Measurements from ENCODE around the gene HYI. TPM values are rescaled to one million over a fixed set of nuclear protein-coding genes. Genes with fewer than 3 reads are reported as not detected.

HYI gene
- total RNA-seq, 3 donors from 2014 or later (not counting 1 experiment from before 2014, with no cell fraction given), result 7.0 to 14.2 (median 8.6) TPM

DNA sequence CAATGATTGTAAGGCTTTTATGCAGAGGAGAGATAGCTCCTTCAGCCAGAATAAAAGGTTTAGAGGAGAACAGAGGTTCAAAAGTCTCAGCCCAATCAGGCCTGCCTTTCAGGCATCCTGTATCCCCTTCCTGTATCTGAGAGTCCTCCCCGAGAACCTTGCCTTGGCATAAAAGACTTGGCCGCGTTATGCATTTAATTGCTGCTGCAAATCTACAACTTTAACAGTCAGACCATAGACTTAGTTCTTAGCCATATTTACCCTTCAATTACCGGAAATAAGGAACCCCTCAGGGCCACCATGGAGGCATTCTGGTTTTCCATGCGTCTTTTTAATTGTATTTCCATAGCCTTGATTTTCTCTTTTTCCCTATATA lies 18.3 kb upstream of the HYI start:
- intact Hi-C loops (cut with micrococcal nuclease), result no loop called here
- Histone ChIP-seq H3K36me3 (ENCODE audit: control insufficient read depth, insufficient read depth, low read length) (no peaks in the 10 kb centered on the region), H3K9me3 (ENCODE audit: control insufficient read depth, insufficient read depth, low read length) (no peaks in the 10 kb centered on the region), H3K27me3 (ENCODE audit: control insufficient read depth, insufficient read depth, low read length) (no peaks in the 10 kb centered on the region), H3K27ac (ENCODE audit: low read length) (no peak overlapping the region), H3K4me3 (ENCODE audit: low read length) (no peak overlapping the region), H3K4me1 (ENCODE audit: control insufficient read depth, insufficient read depth, low read length) (no peaks in the 10 kb centered on the region)
- no peak for TF ChIP-seq CTCF (IDR thresholded peaks at IDR 0.05)
- Mint-ChIP-seq H3K27me3 (ENCODE audit: low read depth in 2 of 2) (peaks cover 0 to 13% of the 10 kb centered on the region in 2 donors), H3K36me3 (no peaks in the 10 kb centered on the region), H3K27ac (no peak overlapping the region), H3K4me3 (no peak overlapping the region), H3K9me3 (no peaks in the 10 kb centered on the region), H3K4me1 (no peaks in the 10 kb centered on the region)
- DNase-seq (no peak), ATAC-seq (no peak)
- WGBS (ENCODE audit: insufficient coverage), result 95% methylated on average over 4 of the region's 5 CpGs

GRCh38 chr1:43469932-43470331 lies 16.2 kb upstream of the HYI start:
- 75% methylated on average over 1 of the region's 1 CpG for WGBS (ENCODE audit: insufficient coverage)
- ATAC-seq (no peak), DNase-seq (no peak)
- intact Hi-C loops (cut with micrococcal nuclease), result no loop called here
- Histone ChIP-seq H3K9me3 (ENCODE audit: control insufficient read depth, insufficient read depth, low read length) (no peaks in the 10 kb centered on the region), H3K27ac (ENCODE audit: low read length) (no peak overlapping the region), H3K27me3 (ENCODE audit: control insufficient read depth, insufficient read depth, low read length) (no peaks in the 10 kb centered on the region), H3K4me3 (ENCODE audit: low read length) (no peak overlapping the region), H3K4me1 (ENCODE audit: control insufficient read depth, insufficient read depth, low read length) (no peaks in the 10 kb centered on the region), H3K36me3 (ENCODE audit: control insufficient read depth, insufficient read depth, low read length) (no peaks in the 10 kb centered on the region)
- Mint-ChIP-seq H3K27ac (no peak overlapping the region), H3K27me3 (ENCODE audit: low read depth in 2 of 2) (peaks cover 0 to 7% of the 10 kb centered on the region in 2 donors), H3K4me3 (no peak overlapping the region), H3K4me1 (no peaks in the 10 kb centered on the region), H3K9me3 (no peaks in the 10 kb centered on the region), H3K36me3 (no peaks in the 10 kb centered on the region)
- TF ChIP-seq CTCF (IDR thresholded peaks at IDR 0.05), result no peak

DNA sequence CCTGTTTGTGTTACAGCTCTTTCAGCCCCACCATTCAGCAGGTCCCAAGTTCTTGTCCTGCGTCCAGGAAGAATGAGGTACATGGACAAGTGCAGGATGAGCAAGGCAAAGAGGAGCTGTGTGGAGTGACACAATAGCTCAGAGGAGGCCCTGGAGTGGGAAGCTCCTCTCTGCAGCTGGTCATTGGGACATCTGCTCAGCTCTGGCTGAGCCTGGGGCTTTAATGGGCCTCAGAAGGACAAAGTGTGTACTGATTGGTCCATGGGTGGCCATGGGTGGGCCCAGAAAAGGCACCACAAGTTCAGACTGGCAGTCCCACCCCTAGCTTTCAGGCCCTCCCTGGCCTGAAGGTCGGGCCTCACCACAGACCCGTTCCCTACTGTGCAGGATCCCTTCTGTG lies 14.7 kb upstream of the HYI start:
- intact Hi-C loops (cut with micrococcal nuclease), result no loop called here
- Mint-ChIP-seq H3K27ac (no peak overlapping the region), H3K9me3 (no peaks in the 10 kb centered on the region), H3K27me3 (ENCODE audit: low read depth in 2 of 2) (peaks cover 0 to 7% of the 10 kb centered on the region in 2 donors), H3K4me3 (no peak overlapping the region), H3K4me1 (no peaks in the 10 kb centered on the region), H3K36me3 (no peaks in the 10 kb centered on the region)
- H3K36me3 ChIP-seq (ENCODE audit: control insufficient read depth, insufficient read depth, low read length), result no peaks in the 10 kb centered on the region
- H3K4me1 ChIP-seq (ENCODE audit: control insufficient read depth, insufficient read depth, low read length), result no peaks in the 10 kb centered on the region
- no peak overlapping the region for H3K4me3 ChIP-seq (ENCODE audit: low read length)
- DNase-seq (no peak), ATAC-seq (no peak)
- whole genome bisulfite sequencing (ENCODE audit: insufficient coverage), result 84% methylated on average over 3 of the region's 3 CpGs
- no peaks in the 10 kb centered on the region for H3K27me3 ChIP-seq (ENCODE audit: control insufficient read depth, insufficient read depth, low read length)
- TF ChIP-seq CTCF (IDR thresholded peaks at IDR 0.05), result no peak
- no peak overlapping the region for H3K27ac ChIP-seq (ENCODE audit: low read length)
- no peaks in the 10 kb centered on the region for H3K9me3 ChIP-seq (ENCODE audit: control insufficient read depth, insufficient read depth, low read length)

- intact Hi-C loops (cut with micrococcal nuclease), result no loop called here
- TF ChIP-seq CTCF (IDR thresholded peaks at IDR 0.05), result no peak
- H3K9me3 Mint-ChIP-seq, result no peaks in the 10 kb centered on the region
- Histone ChIP-seq H3K36me3 (ENCODE audit: control insufficient read depth, insufficient read depth, low read length) (no peaks in the 10 kb centered on the region), H3K4me3 (ENCODE audit: low read length) (no peak overlapping the region), H3K4me1 (ENCODE audit: control insufficient read depth, insufficient read depth, low read length) (no peaks in the 10 kb centered on the region), H3K27me3 (ENCODE audit: control insufficient read depth, insufficient read depth, low read length) (no peaks in the 10 kb centered on the region), H3K27ac (ENCODE audit: low read length) (no peak overlapping the region), H3K9me3 (ENCODE audit: control insufficient read depth, insufficient read depth, low read length) (no peaks in the 10 kb centered on the region)
- H3K4me3 Mint-ChIP-seq, result no peak overlapping the region
- peaks cover 0 to 2% of the 10 kb centered on the region in 2 donors for H3K4me1 Mint-ChIP-seq
- H3K27me3 Mint-ChIP-seq (ENCODE audit: low read depth in 2 of 2), result no peaks in the 10 kb centered on the region
- H3K27ac Mint-ChIP-seq, result no peak overlapping the region
- 29% methylated on average over 2 of the region's 2 CpGs for WGBS (ENCODE audit: insufficient coverage)
- no peak for ATAC-seq
- DNase-seq, result no peak
- no peaks in the 10 kb centered on the region for H3K36me3 Mint-ChIP-seq
These were observed 12.7 kb upstream of the HYI start for GRCh38 chr1:43466403-43466802.

Data from natural killer cell (primary cell).